ENCODE results near the gene SPTSSB.

SPTSSB gene, protein sequence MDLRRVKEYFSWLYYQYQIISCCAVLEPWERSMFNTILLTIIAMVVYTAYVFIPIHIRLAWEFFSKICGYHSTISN

DNA sequence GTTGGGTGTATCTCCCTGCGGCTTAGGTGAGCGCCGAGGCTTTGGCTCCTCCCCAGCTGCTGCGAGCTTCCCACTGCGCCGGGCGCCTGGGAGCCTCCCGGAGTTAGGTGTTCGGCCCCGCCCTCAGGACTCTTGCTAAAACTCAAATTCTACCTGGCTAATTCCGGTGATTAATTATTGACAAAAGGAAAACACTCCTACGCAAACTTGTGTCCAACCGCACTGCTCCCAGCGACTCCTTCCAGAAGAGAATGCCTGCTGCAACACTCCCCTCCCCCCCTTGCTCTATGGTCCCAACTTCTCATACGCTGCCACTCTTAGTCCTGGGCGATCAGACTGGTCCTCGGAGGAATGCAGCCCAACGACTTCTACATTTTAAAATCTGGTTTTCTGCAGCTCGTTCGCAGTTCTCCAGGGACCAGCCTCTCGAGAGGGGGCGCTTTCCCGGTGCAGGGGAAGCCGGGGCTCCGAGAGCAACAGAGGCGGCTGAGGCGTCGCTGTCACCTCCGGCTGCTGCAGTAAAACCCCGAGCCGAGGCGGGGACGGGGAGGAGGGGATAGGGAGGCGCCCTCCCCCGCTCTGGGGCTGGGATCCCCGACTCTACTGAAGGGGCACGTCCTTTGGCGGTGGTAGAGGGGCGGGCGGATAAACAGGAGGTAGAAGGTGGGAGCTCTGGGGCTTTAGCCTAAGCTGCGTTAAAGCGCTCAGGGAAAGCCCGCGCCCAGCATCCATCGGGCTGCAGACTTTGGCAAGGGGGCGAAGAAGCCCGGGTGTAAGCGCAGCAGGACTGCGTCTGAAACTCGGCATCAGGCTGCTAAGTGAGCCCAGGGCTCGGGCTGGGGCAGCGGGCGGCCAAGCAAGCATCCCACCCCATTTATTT, at the start of gene SPTSSB:
TSS of gene SPTSSB (minus strand) at position 77 of the 880 bp plus-strand sequence. CDS start 25,194 bp downstream, outside the sequence.
- peaks cover 23% of the 10 kb centered on the region for H3K27me3 ChIP-seq (ENCODE audit: control insufficient read depth, insufficient read depth, low read length)
- no peaks in the 10 kb centered on the region for H3K36me3 ChIP-seq (ENCODE audit: control insufficient read depth, insufficient read depth, low read length)
- H3K9ac ChIP-seq (ENCODE audit: low read depth, low read length) = no peak within 1 kb of the TSS
- H3K27ac ChIP-seq (ENCODE audit: low read depth, low read length) = peak within 1 kb of the TSS; percentile 42
- peaks cover 13% of the 10 kb centered on the region for H3K4me1 ChIP-seq (ENCODE audit: control insufficient read depth, insufficient read depth, low read length)
- no peaks in the 10 kb centered on the region for H3K9me3 ChIP-seq (ENCODE audit: control insufficient read depth, insufficient read depth, low read length)
- peak within 1 kb of the TSS; percentile 68 for H3K4me3 ChIP-seq (ENCODE audit: low read depth, low read length)

DNA sequence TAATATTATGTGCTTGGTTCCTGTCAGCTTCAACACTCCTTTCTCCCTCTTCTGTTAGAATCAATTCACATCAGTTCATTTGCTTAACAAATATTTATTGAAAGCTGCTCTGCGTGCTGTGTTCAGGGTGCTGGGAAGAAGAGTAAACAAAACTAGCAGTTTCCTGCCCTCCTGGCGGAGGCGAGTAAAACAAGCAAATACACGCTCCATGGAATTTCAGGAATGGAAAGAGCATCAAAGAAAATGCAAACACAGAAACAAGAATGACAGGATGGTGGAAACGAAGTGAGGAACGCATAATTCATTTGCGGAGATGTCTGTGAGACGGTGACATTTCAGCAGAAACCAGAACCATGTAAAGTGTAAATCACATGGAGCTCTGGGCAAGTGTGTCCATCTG, 49.4 kb upstream of the SPTSSB start:
- no peaks in the 10 kb centered on the region for H3K9me3 ChIP-seq (ENCODE audit: control insufficient read depth, insufficient read depth, low read length)
- H3K4me3 ChIP-seq (ENCODE audit: low read depth, low read length) = peak overlapping the region; percentile 51
- peak overlapping the region; percentile 85 for H3K27ac ChIP-seq (ENCODE audit: low read depth, low read length)
- H3K9ac ChIP-seq (ENCODE audit: low read depth, low read length) = no peak overlapping the region
- H3K36me3 ChIP-seq (ENCODE audit: control insufficient read depth, insufficient read depth, low read length) = no peaks in the 10 kb centered on the region
- H3K4me1 ChIP-seq (ENCODE audit: control insufficient read depth, insufficient read depth, low read length) = peaks cover 39% of the 10 kb centered on the region
- H3K27me3 ChIP-seq (ENCODE audit: control insufficient read depth, insufficient read depth, low read length) = peaks cover 3% of the 10 kb centered on the region

DNA sequence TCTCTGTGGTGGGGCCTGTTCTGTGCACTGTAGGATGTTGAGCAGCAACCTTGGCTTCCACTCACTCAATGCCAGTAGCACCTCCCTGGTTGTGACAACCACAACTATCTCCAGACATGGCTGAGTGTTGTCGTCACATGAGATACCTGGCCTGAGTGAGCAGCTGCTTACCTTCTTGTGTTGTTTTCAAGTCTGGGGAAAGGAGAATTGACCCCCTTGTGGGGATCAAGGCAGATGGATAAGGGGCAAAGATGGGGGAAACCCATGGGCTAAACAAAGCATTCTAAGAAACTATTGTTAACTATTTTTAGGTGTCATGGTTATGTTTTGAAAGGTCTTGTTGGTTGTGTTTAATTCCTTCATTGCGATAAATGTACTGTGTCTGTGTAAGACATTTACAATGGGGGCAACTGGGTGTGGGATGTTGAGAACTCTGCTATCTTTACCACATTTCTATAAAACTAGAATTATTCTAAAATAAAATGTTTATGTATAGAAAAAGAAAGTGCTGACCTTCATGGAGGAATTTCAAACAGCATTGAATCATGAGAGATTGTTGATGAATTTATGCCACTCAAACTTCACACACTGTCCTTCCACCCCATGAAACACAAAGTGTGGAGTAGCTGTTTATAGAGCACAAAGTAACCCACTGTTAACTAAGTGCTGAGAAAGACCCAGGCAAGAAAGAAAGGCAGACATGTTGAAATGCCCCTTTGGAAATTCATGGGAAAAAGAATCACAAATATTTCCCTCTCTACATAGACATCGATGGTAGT, 48.4 kb upstream of the SPTSSB start:
- Histone ChIP-seq H3K27ac (ENCODE audit: low read depth, low read length) (peak overlapping the region; percentile 59), H3K27me3 (ENCODE audit: control insufficient read depth, insufficient read depth, low read length) (peaks cover 3% of the 10 kb centered on the region), H3K9me3 (ENCODE audit: control insufficient read depth, insufficient read depth, low read length) (no peaks in the 10 kb centered on the region), H3K36me3 (ENCODE audit: control insufficient read depth, insufficient read depth, low read length) (no peaks in the 10 kb centered on the region), H3K4me3 (ENCODE audit: low read depth, low read length) (no peak overlapping the region), H3K4me1 (ENCODE audit: control insufficient read depth, insufficient read depth, low read length) (peaks cover 48% of the 10 kb centered on the region), H3K9ac (ENCODE audit: low read depth, low read length) (no peak overlapping the region)

DNA sequence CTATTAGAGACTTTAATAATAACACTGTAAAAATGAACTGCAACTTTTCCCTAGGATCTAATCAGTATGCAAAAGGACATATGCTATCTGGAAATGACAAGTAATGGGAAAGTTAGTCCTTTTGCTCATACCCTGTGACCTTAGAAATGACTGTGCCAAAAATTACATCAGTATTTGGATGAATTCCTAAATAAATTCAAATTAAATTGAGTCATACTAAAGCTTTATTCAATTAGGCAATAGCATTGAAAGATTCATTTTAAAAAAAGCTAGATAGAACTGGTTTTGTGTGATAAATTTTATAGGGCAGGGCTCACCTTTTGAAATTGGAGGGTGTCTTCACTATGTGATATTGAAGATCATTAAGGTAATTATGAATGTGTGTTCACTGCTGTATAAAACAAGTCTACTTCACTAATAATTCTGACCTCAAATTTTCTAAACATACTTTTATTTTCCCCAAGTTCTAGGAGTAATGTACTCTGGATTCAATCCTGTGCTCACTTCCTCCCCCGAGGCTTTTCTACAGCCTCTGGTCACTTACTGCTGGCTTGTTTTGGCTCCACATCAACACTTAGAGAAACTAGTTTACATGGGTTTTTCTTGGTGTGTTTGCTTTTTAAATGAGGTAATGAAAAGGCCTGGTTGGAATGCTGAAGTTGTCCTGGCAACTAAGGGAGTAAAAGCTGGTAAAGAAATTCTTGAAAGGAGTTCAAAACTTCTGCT, 44.4 kb upstream of the SPTSSB start:
- no peak overlapping the region for H3K9ac ChIP-seq (ENCODE audit: low read depth, low read length)
- no peaks in the 10 kb centered on the region for H3K27me3 ChIP-seq (ENCODE audit: control insufficient read depth, insufficient read depth, low read length)
- H3K36me3 ChIP-seq (ENCODE audit: control insufficient read depth, insufficient read depth, low read length) = no peaks in the 10 kb centered on the region
- H3K9me3 ChIP-seq (ENCODE audit: control insufficient read depth, insufficient read depth, low read length) = no peaks in the 10 kb centered on the region
- H3K4me3 ChIP-seq (ENCODE audit: low read depth, low read length) = no peak overlapping the region
- H3K4me1 ChIP-seq (ENCODE audit: control insufficient read depth, insufficient read depth, low read length) = peaks cover 27% of the 10 kb centered on the region
- H3K27ac ChIP-seq (ENCODE audit: low read depth, low read length) = peak overlapping the region; percentile 17

DNA sequence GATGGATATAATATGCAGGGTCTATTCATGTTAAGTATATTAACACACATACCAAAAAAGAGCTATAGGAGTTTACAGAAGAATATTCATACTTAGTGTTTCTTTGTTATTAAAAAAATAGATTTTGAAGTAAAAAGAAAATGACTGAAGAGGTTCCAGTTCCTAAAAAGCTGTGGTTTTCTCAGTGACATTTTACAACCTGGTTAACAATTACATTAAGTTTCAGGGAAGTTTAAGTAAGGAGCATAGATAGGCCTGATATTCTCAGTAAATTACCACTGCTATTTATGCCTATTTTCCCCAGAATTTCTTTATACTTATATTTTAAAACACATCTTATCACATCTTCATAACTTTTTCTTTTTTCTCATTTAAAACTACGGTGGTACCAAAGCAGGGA, 43.6 kb upstream of the SPTSSB start:
- no peaks in the 10 kb centered on the region for H3K9me3 ChIP-seq (ENCODE audit: control insufficient read depth, insufficient read depth, low read length)
- no peaks in the 10 kb centered on the region for H3K27me3 ChIP-seq (ENCODE audit: control insufficient read depth, insufficient read depth, low read length)
- peaks cover 20% of the 10 kb centered on the region for H3K4me1 ChIP-seq (ENCODE audit: control insufficient read depth, insufficient read depth, low read length)
- H3K9ac ChIP-seq (ENCODE audit: low read depth, low read length) = no peak overlapping the region
- no peaks in the 10 kb centered on the region for H3K36me3 ChIP-seq (ENCODE audit: control insufficient read depth, insufficient read depth, low read length)
- no peak overlapping the region for H3K4me3 ChIP-seq (ENCODE audit: low read depth, low read length)
- H3K27ac ChIP-seq (ENCODE audit: low read depth, low read length) = no peak overlapping the region

DNA sequence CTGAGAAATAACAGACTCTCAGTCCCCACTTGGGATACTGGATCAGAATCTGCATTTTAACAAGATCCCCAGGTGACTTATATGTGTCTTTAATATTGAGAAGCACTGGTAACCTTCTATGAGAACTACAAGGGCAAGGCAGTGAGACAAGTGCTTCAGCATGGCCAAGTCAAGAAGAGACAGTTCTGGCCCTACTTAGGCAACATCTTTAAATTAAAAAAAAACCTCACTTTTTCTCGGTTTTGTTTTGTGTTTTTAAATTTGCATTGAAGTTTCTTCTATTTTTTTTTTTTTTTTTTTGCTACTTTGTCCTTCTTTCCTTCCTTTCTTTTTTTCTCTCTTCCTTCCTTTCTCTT, 42.5 kb upstream of the SPTSSB start:
- Histone ChIP-seq H3K27ac (ENCODE audit: low read depth, low read length) (no peak overlapping the region), H3K27me3 (ENCODE audit: control insufficient read depth, insufficient read depth, low read length) (no peaks in the 10 kb centered on the region), H3K9ac (ENCODE audit: low read depth, low read length) (no peak overlapping the region)

DNA sequence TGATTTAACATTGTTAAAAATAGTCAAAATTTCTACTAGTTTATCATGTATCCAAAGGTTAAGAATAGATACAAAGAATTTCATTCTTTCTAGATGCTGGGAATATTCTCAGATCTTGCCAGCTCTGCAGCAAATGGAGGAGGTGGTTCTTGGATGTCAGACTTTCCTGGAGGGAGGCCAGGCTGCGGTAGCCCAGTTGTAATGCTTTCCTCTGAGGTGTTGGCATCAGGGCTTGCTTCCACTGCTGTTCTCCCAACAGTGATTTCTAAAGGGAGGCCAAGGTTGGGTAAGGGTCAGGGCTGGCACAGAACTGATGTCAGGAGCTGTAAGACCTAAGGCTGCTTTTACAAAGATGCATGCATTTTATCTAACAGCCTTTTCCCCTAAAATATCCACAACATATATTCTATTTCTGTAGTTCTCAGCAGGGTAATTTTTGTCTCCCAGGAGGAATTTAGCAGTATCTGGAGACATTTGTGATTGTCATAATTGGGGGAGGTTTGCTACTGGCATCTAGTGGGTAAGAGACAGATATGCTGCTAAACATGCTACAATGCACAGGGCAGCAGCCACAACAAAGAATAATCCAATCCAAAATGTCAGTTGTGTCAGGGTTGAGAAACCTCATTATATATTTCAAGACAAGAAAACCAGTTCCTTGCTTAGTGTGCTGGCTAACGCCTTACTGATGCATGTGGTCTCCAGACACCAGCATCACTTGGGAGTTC, 42.0 kb upstream of the SPTSSB start:
- Histone ChIP-seq H3K36me3 (ENCODE audit: control insufficient read depth, insufficient read depth, low read length) (no peaks in the 10 kb centered on the region), H3K27ac (ENCODE audit: low read depth, low read length) (no peak overlapping the region), H3K27me3 (ENCODE audit: control insufficient read depth, insufficient read depth, low read length) (no peaks in the 10 kb centered on the region), H3K9ac (ENCODE audit: low read depth, low read length) (no peak overlapping the region), H3K4me1 (ENCODE audit: control insufficient read depth, insufficient read depth, low read length) (peaks cover 22% of the 10 kb centered on the region), H3K9me3 (ENCODE audit: control insufficient read depth, insufficient read depth, low read length) (no peaks in the 10 kb centered on the region), H3K4me3 (ENCODE audit: low read depth, low read length) (no peak overlapping the region)

More for the DNA sequence above, 42.5 kb upstream of the SPTSSB start:
- no peaks in the 10 kb centered on the region for H3K36me3 ChIP-seq (ENCODE audit: control insufficient read depth, insufficient read depth, low read length)
- H3K4me1 ChIP-seq (ENCODE audit: control insufficient read depth, insufficient read depth, low read length) = peaks cover 22% of the 10 kb centered on the region
- no peak overlapping the region for H3K4me3 ChIP-seq (ENCODE audit: low read depth, low read length)
- H3K9me3 ChIP-seq (ENCODE audit: control insufficient read depth, insufficient read depth, low read length) = no peaks in the 10 kb centered on the region

DNA sequence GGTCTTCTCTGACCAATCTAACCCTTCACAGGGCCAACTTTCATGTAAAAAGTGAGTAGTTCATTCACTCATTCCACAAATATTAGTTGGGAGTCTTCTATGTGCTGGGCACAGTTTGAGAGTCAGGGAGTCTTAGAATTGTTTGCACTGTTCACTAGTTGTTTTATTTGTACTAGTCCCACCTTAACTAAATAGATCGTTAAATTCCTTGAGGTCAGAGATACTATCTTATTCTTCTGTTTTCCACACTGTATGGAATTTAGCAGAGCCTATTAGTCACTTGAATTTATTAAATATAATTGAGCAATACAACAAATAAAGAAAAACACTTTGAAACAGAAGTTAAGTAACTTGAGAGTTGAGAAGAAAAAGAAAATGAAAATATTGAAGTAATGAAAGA, 40.8 kb upstream of the SPTSSB start:
- peaks cover 22% of the 10 kb centered on the region for H3K4me1 ChIP-seq (ENCODE audit: control insufficient read depth, insufficient read depth, low read length)
- H3K4me3 ChIP-seq (ENCODE audit: low read depth, low read length) = no peak overlapping the region
- H3K27ac ChIP-seq (ENCODE audit: low read depth, low read length) = no peak overlapping the region
- no peaks in the 10 kb centered on the region for H3K36me3 ChIP-seq (ENCODE audit: control insufficient read depth, insufficient read depth, low read length)
- H3K9me3 ChIP-seq (ENCODE audit: control insufficient read depth, insufficient read depth, low read length) = no peaks in the 10 kb centered on the region
- no peaks in the 10 kb centered on the region for H3K27me3 ChIP-seq (ENCODE audit: control insufficient read depth, insufficient read depth, low read length)
- H3K9ac ChIP-seq (ENCODE audit: low read depth, low read length) = no peak overlapping the region

DNA sequence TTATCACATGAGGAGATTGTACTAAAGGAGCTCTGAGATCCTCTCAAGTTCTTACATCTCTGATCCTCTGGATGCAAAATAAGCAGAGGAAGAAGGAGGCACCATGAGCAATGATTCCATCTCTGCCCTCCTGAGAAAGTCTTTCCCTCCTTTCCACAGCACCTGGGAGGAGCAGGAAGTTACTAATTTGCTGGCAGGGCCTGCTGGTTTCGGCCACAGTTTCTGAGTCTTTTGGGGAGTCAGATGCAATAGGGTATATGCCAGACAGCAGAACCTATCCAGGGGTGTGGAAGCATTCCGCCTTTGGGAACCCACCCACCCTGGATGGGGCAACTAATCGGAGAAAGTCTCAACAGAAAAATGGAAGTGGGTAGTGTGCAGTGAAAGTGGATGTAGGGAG, 38.5 kb upstream of the SPTSSB start:
- Histone ChIP-seq H3K4me3 (ENCODE audit: low read depth, low read length) (no peak overlapping the region), H3K27ac (ENCODE audit: low read depth, low read length) (no peak overlapping the region), H3K9ac (ENCODE audit: low read depth, low read length) (no peak overlapping the region), H3K27me3 (ENCODE audit: control insufficient read depth, insufficient read depth, low read length) (no peaks in the 10 kb centered on the region), H3K9me3 (ENCODE audit: control insufficient read depth, insufficient read depth, low read length) (no peaks in the 10 kb centered on the region), H3K4me1 (ENCODE audit: control insufficient read depth, insufficient read depth, low read length) (peaks cover 7% of the 10 kb centered on the region; the same call in 1 of the 2 replicates), H3K36me3 (ENCODE audit: control insufficient read depth, insufficient read depth, low read length) (no peaks in the 10 kb centered on the region)

DNA sequence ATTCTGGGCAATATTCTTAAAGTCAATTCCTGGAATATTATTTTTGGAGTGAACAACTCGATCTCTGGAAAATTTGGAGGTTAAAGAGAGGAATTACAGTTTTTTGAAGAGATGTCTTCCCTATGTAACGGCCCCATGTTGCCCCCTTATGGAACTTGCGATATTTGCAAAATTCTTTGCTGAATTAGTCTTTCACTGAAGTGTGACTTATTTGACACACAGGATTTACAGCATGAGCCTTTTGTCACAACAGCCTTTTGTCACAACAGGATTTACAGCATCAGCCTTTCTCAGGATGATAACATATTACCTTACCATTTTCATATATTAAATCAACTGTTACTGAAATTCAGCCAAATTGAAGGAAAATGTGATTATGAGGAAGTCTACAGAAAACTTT, 37.8 kb upstream of the SPTSSB start:
- Histone ChIP-seq H3K27ac (ENCODE audit: low read depth, low read length) (no peak overlapping the region), H3K27me3 (ENCODE audit: control insufficient read depth, insufficient read depth, low read length) (no peaks in the 10 kb centered on the region), H3K4me1 (ENCODE audit: control insufficient read depth, insufficient read depth, low read length) (peaks cover 6% of the 10 kb centered on the region; the same call in 1 of the 2 replicates), H3K9me3 (ENCODE audit: control insufficient read depth, insufficient read depth, low read length) (no peaks in the 10 kb centered on the region), H3K4me3 (ENCODE audit: low read depth, low read length) (no peak overlapping the region), H3K36me3 (ENCODE audit: control insufficient read depth, insufficient read depth, low read length) (no peaks in the 10 kb centered on the region), H3K9ac (ENCODE audit: low read depth, low read length) (no peak overlapping the region)

Measured in HUES48 (cell line).